ENCODE data around the gene ZNF672.

ZNF672 gene

GRCh38 chr1:248891758-248892157, 53.7 kb downstream of the ZNF672 start:
- no peak for DNase-seq

GRCh38 chr1:248892590-248892989, 54.6 kb downstream of the ZNF672 start:
- DNase-seq: no peak

- no peak for DNase-seq
Measured at GRCh38 chr1:248894837-248895236, 56.8 kb downstream of the ZNF672 start.

- DNase-seq: no peak
Measured at GRCh38 chr1:248897412-248898337, 59.7 kb downstream of the ZNF672 start.
